Upper lobe of left lung (tissue), 4 donors: ENCODE measurements around the gene RCBTB2.

Experiments
- CTCF ChIP-seq, 6 experiments: fragments of 450-650 bp in 4 of 6; fragments of 200-600 bp in 2 of 6; sonication (generic) in 2 of 6; IDR thresholded peaks; one replicate each; pipeline ENCODE4 v1.5.1; 2016 to 2019; ENCODE audit warnings: antibody characterized with exemption in 6 of 6
- POLR2AphosphoS5 ChIP-seq, 2 donors: sonication (generic); formaldehyde crosslinking; IDR thresholded peaks; one replicate each; pipeline ENCODE4 v1.5.1; 2017; ENCODE audit warnings: antibody characterized with exemption in 2 of 2

- TF ChIP-seq CTCF (IDR thresholded peaks at IDR 0.05) (no peak), POLR2AphosphoS5 (IDR thresholded peaks at IDR 0.05) (no peak)
These were observed 42.6 kb downstream of the RCBTB2 start for GRCh38 chr13:48490241-48490640.
